Measurements from ENCODE around the gene KPNA4.
"Not testable (repeated sequence)": the region's sequence is repeated elsewhere in the genome, so short reads cannot be mapped to it uniquely, and the experiment has no call there.

KPNA4 gene

DNA sequence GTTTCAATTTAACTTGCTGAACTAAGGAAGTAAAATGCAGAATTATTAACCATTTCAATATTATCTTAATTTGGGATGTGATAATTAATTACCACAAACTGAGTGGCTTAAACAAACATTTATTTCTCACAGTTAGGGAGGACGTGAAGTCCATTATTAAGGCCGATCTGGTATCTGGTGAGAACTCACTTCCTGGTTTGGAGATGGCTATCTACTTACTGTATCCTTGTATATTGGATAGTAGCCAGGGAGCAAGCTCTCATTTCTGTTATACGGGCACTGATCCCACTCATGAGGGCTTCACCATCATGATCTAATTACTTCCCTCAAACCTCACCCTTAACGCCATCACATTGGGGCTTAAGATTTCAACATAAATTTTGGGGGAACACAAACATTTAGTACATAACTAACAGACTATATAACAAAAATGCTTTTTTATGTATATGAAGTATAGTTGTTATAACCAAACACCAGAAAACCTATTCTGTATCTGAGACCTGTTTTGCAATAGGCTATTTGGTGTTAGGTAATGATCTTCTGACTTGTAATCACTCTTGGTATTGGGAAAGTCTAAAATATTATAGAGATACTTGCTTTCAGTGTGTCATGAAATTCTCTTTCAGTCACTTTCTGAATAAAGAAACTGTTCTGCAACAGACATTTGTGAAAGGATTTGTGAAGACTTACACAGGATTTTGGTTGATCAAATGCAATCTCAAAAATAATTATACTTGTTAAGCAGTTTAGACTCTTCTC lies 4.7 kb upstream of the KPNA4 start:
- no peak for DNase-seq

- no peak for DNase-seq
Measured at GRCh38 chr3:160568989-160569388, 3.6 kb upstream of the KPNA4 start.

DNA sequence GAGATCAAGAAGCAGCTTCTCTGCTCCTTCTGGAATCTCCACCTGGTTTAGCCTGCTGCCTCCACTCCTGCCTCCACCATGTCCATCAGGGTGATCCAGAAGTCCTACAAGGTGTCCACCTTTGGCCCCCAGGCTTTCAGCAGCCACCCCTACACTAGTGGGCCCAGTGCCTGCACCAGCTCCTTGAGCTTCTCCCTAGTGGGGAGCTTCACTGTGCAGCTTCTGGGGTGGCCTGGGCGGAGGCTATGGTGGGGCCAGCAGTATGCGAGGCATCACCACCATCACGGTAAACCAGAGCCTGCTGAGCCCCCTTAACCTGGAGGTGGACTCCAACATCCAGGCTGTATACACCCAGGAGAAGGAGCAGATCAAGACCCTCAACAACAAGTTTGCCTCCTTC lies 2.4 kb upstream of the KPNA4 start:
- DNase-seq = no peak

- DNase-seq = no peak
Measured at GRCh38 chr3:160566499-160566898, 1.1 kb upstream of the KPNA4 start.

- peak; percentile 59 for DNase-seq
Measured at GRCh38 chr3:160564949-160565441, 376 bp downstream of the KPNA4 start.

- peak; percentile 21 for DNase-seq
Measured at GRCh38 chr3:160564258-160564911, 986 bp downstream of the KPNA4 start.

DNA sequence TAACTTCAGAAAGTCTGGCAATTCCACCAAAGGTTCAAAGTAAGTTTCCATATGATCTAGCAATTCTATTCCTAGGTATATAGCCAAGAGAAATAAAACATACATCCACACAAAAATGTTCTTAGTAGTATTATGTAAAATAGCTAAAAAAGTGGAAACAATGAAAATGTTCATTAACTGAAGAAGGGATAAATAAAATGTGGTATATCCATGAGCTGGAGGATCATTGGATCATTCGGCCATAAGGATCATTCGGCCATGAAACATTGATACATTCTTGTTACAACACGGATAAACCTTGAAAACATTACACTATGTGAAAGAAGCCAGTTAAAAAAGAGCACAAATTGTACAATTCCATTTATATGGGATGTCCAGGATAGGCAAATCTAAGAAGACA lies 2.4 kb downstream of the KPNA4 start:
- DNase-seq = no peak

GRCh38 chr3:160557571-160557970 lies 7.8 kb downstream of the KPNA4 start:
- DNase-seq = no peak

DNA sequence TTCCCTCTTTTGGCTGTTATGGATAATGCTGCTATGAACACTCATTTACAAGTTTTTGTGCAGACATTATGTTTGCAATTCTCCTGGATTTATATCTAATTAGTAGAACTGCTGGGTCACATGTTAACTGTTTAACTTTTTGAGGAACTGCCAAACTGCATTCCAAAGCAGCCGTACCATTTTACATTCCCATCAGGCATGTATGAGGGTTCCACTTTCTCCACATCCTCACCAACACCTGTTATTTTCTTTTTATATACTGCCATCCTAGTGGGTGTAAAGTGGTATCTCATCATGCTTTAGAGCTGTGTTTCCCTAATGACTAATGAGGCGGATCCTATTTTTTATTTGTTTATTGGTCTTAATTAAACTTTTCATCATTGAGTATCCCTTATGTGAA lies 9.2 kb downstream of the KPNA4 start:
- DNase-seq = no peak

- DNase-seq = no peak
Measured at GRCh38 chr3:160554980-160555379, 10.4 kb downstream of the KPNA4 start.

DNA sequence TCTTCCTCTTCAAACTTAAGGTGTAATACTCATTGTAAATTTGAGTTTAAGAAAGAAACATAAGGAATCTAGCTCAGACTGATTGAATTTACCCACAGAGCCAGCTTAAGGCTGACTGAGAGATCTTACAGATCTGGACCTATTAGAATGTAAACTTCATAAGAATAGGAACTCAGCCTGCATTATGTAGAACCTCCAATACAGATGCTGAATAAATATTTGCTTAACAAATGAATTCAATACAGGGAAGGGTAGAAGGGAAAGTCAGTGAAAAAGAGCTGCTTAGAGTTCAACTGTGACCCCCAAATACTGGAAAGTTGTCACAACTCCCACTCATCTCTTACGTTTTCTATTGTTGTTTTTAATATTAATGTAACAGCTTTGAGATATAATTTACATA lies 11.5 kb downstream of the KPNA4 start:
- peak; percentile 54 for DNase-seq

- DNase-seq = no peak
Measured at GRCh38 chr3:160546727-160547126, 18.6 kb downstream of the KPNA4 start.

DNA sequence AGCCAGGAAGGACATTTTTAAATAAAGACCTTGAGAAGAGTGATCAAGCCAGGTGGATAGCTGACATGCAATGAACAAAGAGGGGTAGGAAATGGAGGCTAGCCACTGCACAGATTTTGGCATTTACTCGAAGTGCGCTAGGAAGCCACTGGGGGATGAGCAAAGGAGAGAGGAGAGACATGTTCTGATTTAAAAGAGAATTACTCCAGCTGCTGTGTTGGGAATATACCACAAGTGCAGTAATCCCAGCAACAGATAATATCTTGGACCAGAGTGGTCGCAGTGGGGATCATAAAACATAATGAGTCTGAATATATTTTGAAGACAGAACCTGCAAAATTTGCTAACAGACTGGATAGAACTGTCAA lies 19.9 kb downstream of the KPNA4 start:
- no peak for DNase-seq

- DNase-seq = no peak
Measured at GRCh38 chr3:160544844-160545503, 20.4 kb downstream of the KPNA4 start.

GRCh38 chr3:160540551-160540950 lies 24.8 kb downstream of the KPNA4 start:
- DNase-seq = no peak

DNA sequence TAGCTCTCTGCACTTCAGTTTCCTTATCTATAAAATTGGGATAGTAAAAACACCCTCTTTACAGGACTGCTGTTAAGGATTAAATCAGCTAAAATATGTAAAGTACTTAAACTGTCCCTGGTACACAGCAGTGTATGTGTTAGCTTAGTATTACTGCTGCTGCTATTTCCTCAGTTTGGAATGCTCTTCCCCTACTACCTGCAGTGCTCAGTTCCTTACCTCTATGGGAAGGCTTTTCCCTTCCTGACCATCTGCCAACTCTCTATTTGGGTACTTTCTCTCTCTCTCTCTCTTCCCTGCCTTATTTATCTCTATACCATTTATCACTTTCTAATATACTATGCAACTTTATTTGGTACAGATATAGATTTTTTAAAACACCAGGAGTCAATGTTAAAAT lies 26.5 kb downstream of the KPNA4 start:
- no peak for DNase-seq

DNA sequence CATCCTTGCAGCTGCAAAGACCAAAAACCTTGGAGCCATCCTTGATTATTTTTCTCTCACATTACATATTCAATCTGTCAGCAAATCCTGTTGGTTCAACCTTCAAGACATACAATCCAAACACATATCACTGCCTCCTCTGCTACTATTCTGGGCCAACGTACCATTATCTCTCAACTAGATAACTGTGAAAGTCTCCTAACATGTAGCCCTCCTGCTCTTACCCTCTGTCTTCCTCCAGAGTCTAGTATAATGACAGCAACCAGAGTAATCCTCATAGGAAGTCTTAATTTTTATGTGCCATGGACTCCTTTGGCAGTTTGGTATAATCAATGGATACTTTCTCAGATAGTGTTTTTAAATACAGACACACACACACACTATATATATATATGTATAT lies 27.6 kb downstream of the KPNA4 start:
- DNase-seq = no peak

- DNase-seq = peak; percentile 66
Measured at GRCh38 chr3:160532371-160532770, 33.0 kb downstream of the KPNA4 start.

GRCh38 chr3:160531311-160531710 lies 34.1 kb downstream of the KPNA4 start:
- DNase-seq = no peak

DNA sequence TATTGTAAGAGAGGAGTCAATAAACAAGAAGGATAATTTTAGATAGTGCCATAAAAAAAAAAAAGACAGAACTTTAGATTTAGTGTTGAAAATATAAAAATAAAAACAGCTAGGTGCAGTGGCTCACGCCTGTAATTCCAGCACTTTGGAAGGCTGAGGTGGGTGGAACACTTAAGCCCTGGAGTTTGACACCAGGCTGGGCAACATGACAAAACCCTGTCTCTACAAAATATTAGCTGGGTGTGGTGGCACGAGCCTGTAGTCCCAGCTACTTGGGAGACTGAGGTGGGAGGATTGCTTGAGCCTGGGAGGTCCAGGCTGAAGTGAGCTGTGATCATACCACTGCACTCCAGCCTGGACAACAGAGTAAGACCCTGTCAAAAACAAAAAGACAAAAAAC lies 49.0 kb downstream of the KPNA4 start:
- DNase-seq = not testable (repeated sequence)

DNA sequence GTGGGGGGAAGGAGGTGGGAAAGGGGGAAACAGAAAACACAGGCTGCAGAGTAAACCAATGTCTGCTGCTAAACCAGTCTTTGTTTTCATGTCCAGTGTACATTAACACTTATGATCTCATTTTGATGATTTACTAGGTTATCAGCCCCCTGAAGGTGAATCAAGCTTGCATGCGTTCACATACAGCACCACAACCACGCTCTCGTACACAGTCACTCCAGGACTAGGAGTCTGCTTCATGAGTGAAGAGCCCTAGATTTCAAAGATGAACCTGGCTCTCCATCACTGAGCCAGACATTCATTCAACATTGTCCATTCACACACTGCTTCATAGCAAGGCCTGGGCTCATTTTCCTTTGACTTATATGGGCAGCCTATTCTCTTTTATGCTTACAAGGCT lies 64.0 kb downstream of the KPNA4 start:
- DNase-seq = no peak

GRCh38 chr3:160498202-160498601 lies 67.2 kb downstream of the KPNA4 start:
- no peak for DNase-seq

- DNase-seq = no peak
Measured at GRCh38 chr3:160490166-160490565, 75.2 kb downstream of the KPNA4 start.

DNA sequence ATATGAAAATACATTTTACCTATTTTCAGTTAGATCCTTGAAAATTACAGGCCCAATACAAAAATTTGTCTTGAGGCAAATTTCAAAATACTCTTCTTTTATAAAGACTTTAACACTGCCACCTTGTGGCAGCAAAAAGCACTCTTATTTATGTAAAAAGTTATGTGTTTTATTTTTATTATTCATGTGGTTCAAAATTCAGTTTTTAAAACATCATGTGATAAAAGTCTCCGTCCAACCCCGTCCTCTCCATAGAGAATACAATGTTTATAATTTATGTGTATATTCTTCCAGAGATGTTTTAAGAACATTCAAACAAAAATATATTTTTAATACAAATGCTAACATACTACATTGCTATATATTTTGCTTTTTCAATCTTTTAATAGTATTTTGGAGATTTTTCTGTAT lies 78.9 kb downstream of the KPNA4 start:
- DNase-seq = peak; percentile 6

Measured in NCI-H526 treated with DMSO at 0.1 percent for 48 hours (cell line).